HepG2 (cell line): Measurements from ENCODE around the gene ABHD17A. TPM values are rescaled to one million over a fixed set of nuclear protein-coding genes. Genes with fewer than 3 reads are reported as not detected.
A peak's percentile ranks its signal among the peaks of the same experiment; 100 is the strongest.

Source experiments
- GABPB1 ChIP-seq: IDR thresholded peaks from 2 replicates; pipeline ENCODE4 v1.6.1; 2016; ENCODE audit warnings: mild to moderate bottlenecking, missing genetic modification reagents, moderate library complexity, missing compliant biosample characterization
- HBP1 ChIP-seq: IDR thresholded peaks from 2 replicates; pipeline ENCODE4 v1.6.1; 2016; ENCODE audit warnings: low read depth, control low read depth
- NFKB2 ChIP-seq: sonication (generic); formaldehyde crosslinking; IDR thresholded peaks from 2 replicates; pipeline ENCODE4 v1.4.0; 2020; ENCODE audit warnings: missing genetic modification reagents, borderline replicate concordance
- RFX1 ChIP-seq: fragments of 450-650 bp; IDR thresholded peaks from 2 replicates; pipeline ENCODE4 v1.6.1; 2017
- TAF15 ChIP-seq: fragments of 200-400 bp; formaldehyde crosslinking; IDR thresholded peaks from one replicate; pipeline ENCODE4 v1.6.1; 2018; ENCODE audit warnings: mild to moderate bottlenecking, low read depth, low read length; ENCODE audit not compliant: poor library complexity, severe bottlenecking
- THYN1 ChIP-seq: sonication (generic); formaldehyde crosslinking; IDR thresholded peaks from 2 replicates; pipeline ENCODE4 v1.8.1; 2023; ENCODE audit warnings: low read depth, mild to moderate bottlenecking, moderate library complexity, missing genetic modification reagents, borderline replicate concordance
- ZBTB1 ChIP-seq: sonication (generic); formaldehyde crosslinking; IDR thresholded peaks from 2 replicates; pipeline ENCODE4 v1.4.0; 2020; ENCODE audit warnings: missing genetic modification reagents, borderline replicate concordance
- ZBTB10 ChIP-seq: sonication (generic); formaldehyde crosslinking; IDR thresholded peaks from 2 replicates; pipeline ENCODE4 v1.4.0; 2020; ENCODE audit warnings: missing genetic modification reagents, borderline replicate concordance
- ZBTB34 ChIP-seq: sonication (generic); formaldehyde crosslinking; IDR thresholded peaks from 2 replicates; pipeline ENCODE4 v1.8.0; 2022; ENCODE audit warnings: mild to moderate bottlenecking, missing genetic modification reagents
- ZBTB37 ChIP-seq: sonication (generic); formaldehyde crosslinking; IDR thresholded peaks from 2 replicates; pipeline ENCODE4 v1.4.0; 2020; ENCODE audit warnings: mild to moderate bottlenecking, missing genetic modification reagents
- ZNF224 ChIP-seq: sonication (generic); formaldehyde crosslinking; IDR thresholded peaks from 2 replicates; pipeline ENCODE4 v1.5.0; 2020; ENCODE audit warnings: mild to moderate bottlenecking, missing genetic modification reagents
- ZNF337 ChIP-seq: sonication (generic); formaldehyde crosslinking; IDR thresholded peaks from 2 replicates; pipeline ENCODE4 v1.5.1; 2020; ENCODE audit warnings: missing genetic modification reagents, low read depth, mild to moderate bottlenecking, borderline replicate concordance
- ZNF367 ChIP-seq: sonication (generic); formaldehyde crosslinking; IDR thresholded peaks from 2 replicates; pipeline ENCODE4 v1.4.0; 2020; ENCODE audit warnings: missing genetic modification reagents, borderline replicate concordance
- ZNF441 ChIP-seq: sonication (generic); formaldehyde crosslinking; IDR thresholded peaks from 2 replicates; pipeline ENCODE4 v1.7.0; 2021; ENCODE audit warnings: missing genetic modification reagents, borderline replicate concordance
- ZNF550 ChIP-seq: sonication (generic); formaldehyde crosslinking; IDR thresholded peaks from 2 replicates; pipeline ENCODE4 v1.4.0; 2020; ENCODE audit warnings: mild to moderate bottlenecking, missing genetic modification reagents, borderline replicate concordance
- ZNF883 ChIP-seq: sonication (generic); formaldehyde crosslinking; IDR thresholded peaks from 2 replicates; pipeline ENCODE4 v1.5.1; 2020; ENCODE audit warnings: mild to moderate bottlenecking, missing genetic modification reagents; ENCODE audit errors: not compliant biosample characterization
- polyA plus RNA-seq, 8 experiments: library from polyadenylated mRNA; depleted of rRNA in 3 of 8; stranded (reverse) in 7 of 8; unstranded in 1 of 8; fragments of >200 nt; fragmentation: Illumina TruSeq in 4 of 8; extraction: Trizol in 4 of 8; gene quantifications; 2 replicates each; pipeline versions ENCODE4 v1.2.1 to v1.2.3, GENCODE V29; 2011 to 2016; ENCODE audit warnings: low read depth in 4 of 8, missing spikeins in 1 of 8, mixed read lengths in 1 of 8; ENCODE audit not compliant: insufficient read depth in 1 of 8
- total RNA-seq, 5 experiments: library from RNA; depleted of rRNA; stranded (reverse); fragments of >200 nt; fragmentation: Illumina TruSeq; extraction: Trizol; gene quantifications; 2 replicates each; pipeline ENCODE4 v1.2.3, GENCODE V29; 2016; ENCODE audit warnings: low read depth in 1 of 5
- TF ChIP-seq, protein P1 (sequence below): sonication (generic); formaldehyde crosslinking; IDR thresholded peaks from 2 replicates; pipeline ENCODE4 v1.5.0; 2020; ENCODE audit warnings: mild to moderate bottlenecking, missing genetic modification reagents

Gene ABHD17A
- total and polyA plus RNA-seq, 2 of the 13 experiments (the other 11 are each of a cell fraction or from before 2014, with no cell fraction given) = 27.7 to 40.8 TPM

- TF ChIP-seq ZBTB37 (CRISPR knock-in tag) (peak; percentile 52; the same call in 1 of the 2 replicates), RFX1 (no peak), ZNF441 (CRISPR knock-in tag) (no peak; the same call in 1 of the 2 replicates), HBP1 (no peak), TAF15 (no peak), ZBTB34 (CRISPR knock-in tag) (peak; percentile 71; the same call in 1 of the 2 replicates), ZBTB1 (CRISPR knock-in tag) (no peak), ZNF550 (no peak), ZNF883 (CRISPR knock-in tag) (peak; percentile 31), ZNF337 (0 out of 2 replicates have a peak, but pooled peaks have one; percentile 26), THYN1 (CRISPR knock-in tag) (no peak), ZNF367 (CRISPR knock-in tag) (no peak), ZBTB10 (CRISPR knock-in tag) (0 out of 2 replicates have a peak, but pooled peaks have one; percentile 25), GABPB1 (CRISPR knock-in tag) (peak; percentile 51; the same call in 1 of the 2 replicates), NFKB2 (CRISPR knock-in tag) (no peak; the same call in 1 of the 2 replicates), ZNF224 (0 out of 2 replicates have a peak, but pooled peaks have one; percentile 61)
- TF ChIP-seq, protein P1, sequence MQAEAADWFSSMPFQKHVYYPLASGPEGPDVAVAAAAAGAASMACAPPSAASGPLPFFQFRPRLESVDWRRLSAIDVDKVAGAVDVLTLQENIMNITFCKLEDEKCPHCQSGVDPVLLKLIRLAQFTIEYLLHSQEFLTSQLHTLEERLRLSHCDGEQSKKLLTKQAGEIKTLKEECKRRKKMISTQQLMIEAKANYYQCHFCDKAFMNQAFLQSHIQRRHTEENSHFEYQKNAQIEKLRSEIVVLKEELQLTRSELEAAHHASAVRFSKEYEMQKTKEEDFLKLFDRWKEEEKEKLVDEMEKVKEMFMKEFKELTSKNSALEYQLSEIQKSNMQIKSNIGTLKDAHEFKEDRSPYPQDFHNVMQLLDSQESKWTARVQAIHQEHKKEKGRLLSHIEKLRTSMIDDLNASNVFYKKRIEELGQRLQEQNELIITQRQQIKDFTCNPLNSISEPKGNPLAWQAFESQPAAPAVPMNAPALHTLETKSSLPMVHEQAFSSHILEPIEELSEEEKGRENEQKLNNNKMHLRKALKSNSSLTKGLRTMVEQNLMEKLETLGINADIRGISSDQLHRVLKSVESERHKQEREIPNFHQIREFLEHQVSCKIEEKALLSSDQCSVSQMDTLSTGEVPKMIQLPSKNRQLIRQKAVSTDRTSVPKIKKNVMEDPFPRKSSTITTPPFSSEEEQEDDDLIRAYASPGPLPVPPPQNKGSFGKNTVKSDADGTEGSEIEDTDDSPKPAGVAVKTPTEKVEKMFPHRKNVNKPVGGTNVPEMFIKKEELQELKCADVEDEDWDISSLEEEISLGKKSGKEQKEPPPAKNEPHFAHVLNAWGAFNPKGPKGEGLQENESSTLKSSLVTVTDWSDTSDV (CRISPR knock-in tag) = peak; percentile 73; the same call in 1 of the 2 replicates
Observed at GRCh38 chr19:1907563-1908363, 22.5 kb upstream of the ABHD17A start (continued).
